ENCODE results near the gene ATP6V0E2. TPM values are rescaled to one million over a fixed set of nuclear protein-coding genes. Genes with fewer than 3 reads are reported as not detected.

The ATP6V0E2 gene
- polyA plus RNA-seq, 2 of the 4 experiments (the other 2 are of a cell fraction) = 17.3 to 44.9 TPM

- Histone ChIP-seq H3K4me3 (no peak overlapping the region), H3K9me3 (no peaks in the 10 kb centered on the region), H3K4me2 (no peak overlapping the region), H3K27ac (no peak overlapping the region), H3K4me1 (no peaks in the 10 kb centered on the region)
- WGBS (ENCODE audit: missing lambda C conversion rate) = 66% methylated on average over 9 of the region's 9 CpGs
- DNase-seq (ENCODE audit: low read depth in 1 of 2, low spot score in 1 of 2) = no peak
- POLR2A ChIA-PET = no interaction called here
- FAIRE-seq = no peak
- no peak for ATAC-seq
- TF ChIP-seq JUNB (IDR thresholded peaks at IDR 0.05) (no peak), HOXA7 (CRISPR knock-in tag; IDR thresholded peaks at IDR 0.05) (no peak), TFCP2L1 (CRISPR knock-in tag; IDR thresholded peaks at IDR 0.05) (no peak), MAFK (IDR thresholded peaks at IDR 0.05; ENCODE audit: partially characterized antibody) (no peak), HOXB13 (CRISPR knock-in tag; IDR thresholded peaks at IDR 0.05; ENCODE audit: low read depth) (no peak), ZFP36 (IDR thresholded peaks at IDR 0.05; ENCODE audit: borderline replicate concordance, partially characterized antibody) (no peak)
- CTCF ChIA-PET = interaction anchor here (0.9 to 1.2 kb wide), 3 partner anchors 11 to 49 kb away, joined by 3 to 4 read pairs (median 3); no protein-coding TSS in a partner anchor
Measured at GRCh38 chr7:149831741-149832219, 42.0 kb upstream of the ATP6V0E2 start.

GRCh38 chr7:149832332-149833041 lies 41.3 kb upstream of the ATP6V0E2 start:
- peak; percentile 21 to 32; a peak in 3 of 6 replicates for ATAC-seq

GRCh38 chr7:149833495-149834130 lies 40.2 kb upstream of the ATP6V0E2 start:
- Histone ChIP-seq H3K4me2 (no peak overlapping the region), H3K27ac (no peak overlapping the region), H3K4me1 (peaks cover 4% of the 10 kb centered on the region; the same call in 1 of the 3 replicates), H3K9me3 (no peaks in the 10 kb centered on the region), H3K4me3 (no peak overlapping the region)
- ChIA-PET CTCF (interaction anchor here (0.9 to 1.1 kb wide), 3 partner anchors 8 to 45 kb away, joined by 3 to 4 read pairs (median 3); no protein-coding TSS in a partner anchor), POLR2A (no interaction called here)
- ATAC-seq = no peak
- WGBS (ENCODE audit: missing lambda C conversion rate) = 59% methylated on average over 12 of the region's 12 CpGs
- no peak for DNase-seq (ENCODE audit: low read depth in 1 of 2, low spot score in 1 of 2)
- TF ChIP-seq MAX (IDR thresholded peaks at IDR 0.05) = no peak
- no peak for TF ChIP-seq ZSCAN20 (CRISPR knock-in tag; IDR thresholded peaks at IDR 0.05)
- no peak for TF ChIP-seq SMC3 (IDR thresholded peaks at IDR 0.05)
- no peak for TF ChIP-seq GATA3 (IDR thresholded peaks at IDR 0.05; ENCODE audit: borderline replicate concordance)
- no peak for FAIRE-seq

More at GRCh38 chr7:149832332-149833041, 41.3 kb upstream of the ATP6V0E2 start:
- H3K4me1 ChIP-seq = no peaks in the 10 kb centered on the region
- no peak for DNase-seq (ENCODE audit: low read depth in 1 of 2, low spot score in 1 of 2)
- H3K4me2 ChIP-seq = no peak overlapping the region
- CTCF ChIA-PET = interaction anchor here (0.9 to 1.0 kb wide), 2 partner anchors 26 to 44 kb away, joined by 3 read pairs; no protein-coding TSS in a partner anchor
- POLR2A ChIA-PET = interaction anchor here (0.7 kb wide), 1 partner anchor 248 kb away, joined by 8 read pairs; no protein-coding TSS in a partner anchor
- TF ChIP-seq CTCF (IDR thresholded peaks at IDR 0.05) = no peak
- TF ChIP-seq FOXS1 (CRISPR knock-in tag; IDR thresholded peaks at IDR 0.05) = no peak
- no peak for TF ChIP-seq MAX (IDR thresholded peaks at IDR 0.05)
- no peak for TF ChIP-seq NFE2L2 (conservative IDR thresholded peaks at IDR 0.05; ENCODE audit: low read length)
- TF ChIP-seq HES2 (IDR thresholded peaks at IDR 0.05) = no peak
- TF ChIP-seq CBX2 (IDR thresholded peaks at IDR 0.05; ENCODE audit: borderline replicate concordance, low read depth) = no peak
- TF ChIP-seq CHD4 (IDR thresholded peaks at IDR 0.05; ENCODE audit: borderline replicate concordance) = no peak
- no peak overlapping the region for H3K4me3 ChIP-seq
- H3K9me3 ChIP-seq = no peaks in the 10 kb centered on the region
- H3K27ac ChIP-seq = no peak overlapping the region
- FAIRE-seq = no peak
- WGBS (ENCODE audit: missing lambda C conversion rate) = 41% methylated on average over 13 of the region's 13 CpGs
